ENCODE results near the gene PRSS27.
A peak's percentile ranks its signal among the peaks of the same experiment; 100 is the strongest.
"Not testable (repeated sequence)": the region's sequence is repeated elsewhere in the genome, so short reads cannot be mapped to it uniquely, and the experiment has no call there.

PRSS27 gene

GRCh38 chr16:2686912-2687507 is 33.0 kb downstream of the PRSS27 start:
- H3K4me3 ChIP-seq (ENCODE audit: low read length), result peak overlapping the region; percentile 53
- H3K27ac ChIP-seq (ENCODE audit: low read depth, low read length), result no peak overlapping the region
- TF ChIP-seq EZH2phosphoT487 (IDR thresholded peaks at IDR 0.05; ENCODE audit: borderline replicate concordance, low read length), result no peak
- TF ChIP-seq, protein P1, sequence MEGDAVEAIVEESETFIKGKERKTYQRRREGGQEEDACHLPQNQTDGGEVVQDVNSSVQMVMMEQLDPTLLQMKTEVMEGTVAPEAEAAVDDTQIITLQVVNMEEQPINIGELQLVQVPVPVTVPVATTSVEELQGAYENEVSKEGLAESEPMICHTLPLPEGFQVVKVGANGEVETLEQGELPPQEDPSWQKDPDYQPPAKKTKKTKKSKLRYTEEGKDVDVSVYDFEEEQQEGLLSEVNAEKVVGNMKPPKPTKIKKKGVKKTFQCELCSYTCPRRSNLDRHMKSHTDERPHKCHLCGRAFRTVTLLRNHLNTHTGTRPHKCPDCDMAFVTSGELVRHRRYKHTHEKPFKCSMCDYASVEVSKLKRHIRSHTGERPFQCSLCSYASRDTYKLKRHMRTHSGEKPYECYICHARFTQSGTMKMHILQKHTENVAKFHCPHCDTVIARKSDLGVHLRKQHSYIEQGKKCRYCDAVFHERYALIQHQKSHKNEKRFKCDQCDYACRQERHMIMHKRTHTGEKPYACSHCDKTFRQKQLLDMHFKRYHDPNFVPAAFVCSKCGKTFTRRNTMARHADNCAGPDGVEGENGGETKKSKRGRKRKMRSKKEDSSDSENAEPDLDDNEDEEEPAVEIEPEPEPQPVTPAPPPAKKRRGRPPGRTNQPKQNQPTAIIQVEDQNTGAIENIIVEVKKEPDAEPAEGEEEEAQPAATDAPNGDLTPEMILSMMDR (IDR thresholded peaks at IDR 0.05; ENCODE audit: low read depth, low read length, poor library complexity, severe bottlenecking), result no peak
- H3K4me2 ChIP-seq (ENCODE audit: low read length), result peak overlapping the region; percentile 62
- peaks cover 4% of the 10 kb centered on the region; the same call in 1 of the 2 replicates for H3F3A ChIP-seq (ENCODE audit: control insufficient read depth, insufficient read depth)
- no peaks in the 10 kb centered on the region for H3K36me3 ChIP-seq (ENCODE audit: control insufficient read depth, low read length)
- peaks cover 17% of the 10 kb centered on the region for H3K4me1 ChIP-seq (ENCODE audit: control insufficient read depth, low read length)
- no peaks in the 10 kb centered on the region for H3K9me2 ChIP-seq (replicated peaks; ENCODE audit: control insufficient read depth, low read length)
- peaks cover 35% of the 10 kb centered on the region for H3K79me2 ChIP-seq (ENCODE audit: control insufficient read depth, low read length)
- no peaks in the 10 kb centered on the region for H3K27me3 ChIP-seq (ENCODE audit: control insufficient read depth, low read length)
- peaks cover 12% of the 10 kb centered on the region for H4K20me1 ChIP-seq (ENCODE audit: control insufficient read depth, insufficient read depth, low read depth, low read length)
- no peaks in the 10 kb centered on the region for H3K9me3 ChIP-seq (ENCODE audit: control insufficient read depth, insufficient read depth, low read length)

GRCh38 chr16:2686075-2686474 is 33.9 kb downstream of the PRSS27 start:
- H3K4me2 ChIP-seq (ENCODE audit: low read length); H3K27me3 ChIP-seq (ENCODE audit: control insufficient read depth, low read length); H3K9me3 ChIP-seq (ENCODE audit: control insufficient read depth, insufficient read depth, low read length); H3K9me2 ChIP-seq (replicated peaks; ENCODE audit: control insufficient read depth, low read length); H3K27ac ChIP-seq (ENCODE audit: low read depth, low read length); H3K4me3 ChIP-seq (ENCODE audit: low read length); H3K36me3 ChIP-seq (ENCODE audit: control insufficient read depth, low read length); H3F3A ChIP-seq (ENCODE audit: control insufficient read depth, insufficient read depth): not testable (repeated sequence)
- Histone ChIP-seq H3K4me1 (ENCODE audit: control insufficient read depth, low read length) (peaks cover 22% of the 10 kb centered on the region), H3K79me2 (ENCODE audit: control insufficient read depth, low read length) (peaks cover 45% of the 10 kb centered on the region), H4K20me1 (ENCODE audit: control insufficient read depth, insufficient read depth, low read depth, low read length) (peaks cover 12% of the 10 kb centered on the region)

DNA sequence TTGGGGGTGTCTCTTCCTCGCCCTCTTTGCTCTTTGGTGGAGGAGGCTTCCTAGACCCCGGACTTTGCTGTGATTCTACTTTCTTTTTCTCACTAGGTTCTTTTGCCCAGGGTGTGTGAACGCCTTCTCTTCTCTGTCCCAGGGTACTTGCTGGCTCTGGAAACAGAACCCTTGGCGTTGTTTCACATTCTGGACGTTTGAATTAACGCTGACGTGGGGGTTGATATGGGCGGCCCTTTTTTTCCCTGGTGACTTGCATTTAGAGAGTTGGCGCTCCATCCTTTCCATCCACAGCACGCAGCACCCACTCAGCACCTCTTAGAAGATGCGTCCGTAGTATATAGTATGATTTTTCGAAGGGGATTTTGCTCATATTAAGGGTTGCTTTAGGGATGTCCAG is 37.0 kb downstream of the PRSS27 start:
- H3F3A ChIP-seq (ENCODE audit: control insufficient read depth, insufficient read depth); H3K27ac ChIP-seq (ENCODE audit: low read depth, low read length); H3K9me3 ChIP-seq (ENCODE audit: control insufficient read depth, insufficient read depth, low read length); H3K36me3 ChIP-seq (ENCODE audit: control insufficient read depth, low read length); H3K9me2 ChIP-seq (replicated peaks; ENCODE audit: control insufficient read depth, low read length); H3K27me3 ChIP-seq (ENCODE audit: control insufficient read depth, low read length): not testable (repeated sequence)
- Histone ChIP-seq H3K4me2 (ENCODE audit: low read length) (peak overlapping the region; percentile 73), H3K4me1 (ENCODE audit: control insufficient read depth, low read length) (peaks cover 24% of the 10 kb centered on the region), H3K79me2 (ENCODE audit: control insufficient read depth, low read length) (peaks cover 43% of the 10 kb centered on the region), H3K4me3 (ENCODE audit: low read length) (peak overlapping the region; percentile 82), H4K20me1 (ENCODE audit: control insufficient read depth, insufficient read depth, low read depth, low read length) (peaks cover 12% of the 10 kb centered on the region)

- Histone ChIP-seq H3K4me1 (ENCODE audit: control insufficient read depth, low read length) (peaks cover 18% of the 10 kb centered on the region), H3K27me3 (ENCODE audit: control insufficient read depth, low read length) (no peaks in the 10 kb centered on the region), H3K36me3 (ENCODE audit: control insufficient read depth, low read length) (no peaks in the 10 kb centered on the region), H3K4me2 (ENCODE audit: low read length) (peak within 1 kb of the TSS; percentile 73), H3K4me3 (ENCODE audit: low read length) (peak within 1 kb of the TSS; percentile 82), H3K27ac (ENCODE audit: low read depth, low read length) (peak within 1 kb of the TSS; percentile 27), H4K20me1 (ENCODE audit: control insufficient read depth, insufficient read depth, low read depth, low read length) (peaks cover 6% of the 10 kb centered on the region), H3K9me2 (replicated peaks; ENCODE audit: control insufficient read depth, low read length) (no peaks in the 10 kb centered on the region), H3K79me2 (ENCODE audit: control insufficient read depth, low read length) (peaks cover 38% of the 10 kb centered on the region), H3K9me3 (ENCODE audit: control insufficient read depth, insufficient read depth, low read length) (no peaks in the 10 kb centered on the region), H3F3A (ENCODE audit: control insufficient read depth, insufficient read depth) (peaks cover 4% of the 10 kb centered on the region; the same call in 1 of the 2 replicates)
- TF ChIP-seq, protein P1 (IDR thresholded peaks at IDR 0.05; ENCODE audit: low read depth, low read length, poor library complexity, severe bottlenecking), result no peak
- no peak for TF ChIP-seq EZH2phosphoT487 (IDR thresholded peaks at IDR 0.05; ENCODE audit: borderline replicate concordance, low read length)
Observed at GRCh38 chr16:2682209-2683021, 37.6 kb downstream of the PRSS27 start, which contains the start of gene KCTD5. Gene KCTD5, plus strand, starts transcription at chr16:2682523. Its CDS starts 26 bp downstream, at chr16:2682549.

DNA sequence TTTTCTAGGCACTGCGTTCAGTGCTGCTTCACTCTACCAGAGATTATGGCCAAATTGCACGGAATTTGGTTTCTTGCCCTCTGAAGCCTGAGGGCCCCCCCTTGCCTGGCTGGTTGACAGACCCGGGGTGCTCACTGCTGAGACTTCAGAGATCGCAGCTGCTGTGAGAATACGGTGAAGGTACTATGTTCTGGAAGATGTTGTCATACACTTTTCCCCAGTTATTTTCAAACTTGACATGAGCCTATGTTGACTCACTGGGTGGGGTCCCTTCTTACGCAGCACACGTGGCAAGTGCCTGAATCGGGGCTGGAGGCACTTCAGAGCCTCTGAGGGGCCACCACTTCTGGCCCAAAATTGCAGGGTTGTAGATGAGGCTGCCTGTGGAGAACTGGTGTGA is 39.7 kb downstream of the PRSS27 start:
- not testable (repeated sequence) for H3K4me1 ChIP-seq (ENCODE audit: control insufficient read depth, low read length); H3F3A ChIP-seq (ENCODE audit: control insufficient read depth, insufficient read depth); H3K9me2 ChIP-seq (replicated peaks; ENCODE audit: control insufficient read depth, low read length); H3K27ac ChIP-seq (ENCODE audit: low read depth, low read length); H3K4me2 ChIP-seq (ENCODE audit: low read length); H3K9me3 ChIP-seq (ENCODE audit: control insufficient read depth, insufficient read depth, low read length); H4K20me1 ChIP-seq (ENCODE audit: control insufficient read depth, insufficient read depth, low read depth, low read length); H3K36me3 ChIP-seq (ENCODE audit: control insufficient read depth, low read length); H3K4me3 ChIP-seq (ENCODE audit: low read length); H3K27me3 ChIP-seq (ENCODE audit: control insufficient read depth, low read length)
- peaks cover 31% of the 10 kb centered on the region for H3K79me2 ChIP-seq (ENCODE audit: control insufficient read depth, low read length)

- H3K4me3 ChIP-seq (ENCODE audit: low read length); H4K20me1 ChIP-seq (ENCODE audit: control insufficient read depth, insufficient read depth, low read depth, low read length); H3K9me2 ChIP-seq (replicated peaks; ENCODE audit: control insufficient read depth, low read length); H3F3A ChIP-seq (ENCODE audit: control insufficient read depth, insufficient read depth); H3K36me3 ChIP-seq (ENCODE audit: control insufficient read depth, low read length); H3K27ac ChIP-seq (ENCODE audit: low read depth, low read length); H3K4me1 ChIP-seq (ENCODE audit: control insufficient read depth, low read length); H3K9me3 ChIP-seq (ENCODE audit: control insufficient read depth, insufficient read depth, low read length); H3K4me2 ChIP-seq (ENCODE audit: low read length); H3K27me3 ChIP-seq (ENCODE audit: control insufficient read depth, low read length): not testable (repeated sequence)
- peaks cover 31% of the 10 kb centered on the region for H3K79me2 ChIP-seq (ENCODE audit: control insufficient read depth, low read length)
Observed at GRCh38 chr16:2679902-2680301, 40.1 kb downstream of the PRSS27 start.

Data from DOHH2 (cell line).